Measurements from ENCODE around the gene HERC3.
"Not testable (repeated sequence)": the region's sequence is repeated elsewhere in the genome, so short reads cannot be mapped to it uniquely, and the experiment has no call there.

The HERC3 gene

GRCh38 chr4:88609387-88609786 lies 17.1 kb downstream of the HERC3 start:
- no peak for DNase-seq (ENCODE audit: low spot score)

- not testable (repeated sequence) for DNase-seq (ENCODE audit: low spot score)
Measured at GRCh38 chr4:88609794-88610193, 17.5 kb downstream of the HERC3 start.

- DNase-seq (ENCODE audit: low spot score) = no peak
Measured at GRCh38 chr4:88610771-88611170, 18.5 kb downstream of the HERC3 start.

GRCh38 chr4:88613417-88613875 lies 21.2 kb downstream of the HERC3 start:
- DNase-seq (ENCODE audit: low spot score) = no peak

GRCh38 chr4:88614058-88614457 lies 21.8 kb downstream of the HERC3 start:
- no peak for DNase-seq (ENCODE audit: low spot score)

- DNase-seq (ENCODE audit: low spot score) = no peak
Measured at GRCh38 chr4:88616275-88617150, 24.2 kb downstream of the HERC3 start.

GRCh38 chr4:88618782-88619485 lies 26.7 kb downstream of the HERC3 start:
- no peak for DNase-seq (ENCODE audit: low spot score)

- no peak for DNase-seq (ENCODE audit: low spot score)
Measured at GRCh38 chr4:88619971-88620370, 27.7 kb downstream of the HERC3 start.

- DNase-seq (ENCODE audit: low spot score) = no peak
Measured at GRCh38 chr4:88621763-88622327, 29.6 kb downstream of the HERC3 start.

GRCh38 chr4:88623097-88623496 lies 30.8 kb downstream of the HERC3 start:
- DNase-seq (ENCODE audit: low spot score) = no peak

GRCh38 chr4:88628746-88629145 lies 36.5 kb downstream of the HERC3 start:
- no peak for DNase-seq (ENCODE audit: low spot score)

GRCh38 chr4:88629826-88630225 lies 37.5 kb downstream of the HERC3 start:
- DNase-seq (ENCODE audit: low spot score) = no peak

GRCh38 chr4:88630756-88631155 lies 38.5 kb downstream of the HERC3 start:
- no peak for DNase-seq (ENCODE audit: low spot score)

GRCh38 chr4:88643932-88644331 lies 51.7 kb downstream of the HERC3 start:
- no peak for DNase-seq (ENCODE audit: low spot score)

- no peak for DNase-seq (ENCODE audit: low spot score)
Measured at GRCh38 chr4:88645994-88646393, 53.7 kb downstream of the HERC3 start.

- DNase-seq (ENCODE audit: low spot score) = no peak
Measured at GRCh38 chr4:88646528-88647280, 54.4 kb downstream of the HERC3 start.

GRCh38 chr4:88649716-88650115 lies 57.4 kb downstream of the HERC3 start:
- no peak for DNase-seq (ENCODE audit: low spot score)

GRCh38 chr4:88653371-88653946 lies 61.2 kb downstream of the HERC3 start:
- DNase-seq (ENCODE audit: low spot score) = no peak

- DNase-seq (ENCODE audit: low spot score) = no peak
Measured at GRCh38 chr4:88655226-88655625, 62.9 kb downstream of the HERC3 start.

GRCh38 chr4:88659055-88659889 lies 67.0 kb downstream of the HERC3 start:
- DNase-seq (ENCODE audit: low spot score) = no peak

- no peak for DNase-seq (ENCODE audit: low spot score)
Measured at GRCh38 chr4:88659890-88660208, 67.6 kb downstream of the HERC3 start.

Measured in hematopoietic multipotent progenitor cell treated with erythropoietin and hydrocortisone succinate and interleukin-3 and kit ligand, for 15 days (in vitro differentiated cells).